Stimulated activated CD4-positive, alpha-beta T cell treated with anti-CD3 and anti-CD28 coated beads, Interleukin-4, amount 100 ng/mL, for 24 hours (primary cell): ENCODE data around the gene SLC15A3.

ENCODE experiments used
- DNase-seq: peaks from one replicate; pipeline ENCODE4 v3.0.0-alpha.2; 2020

Gene SLC15A3

DNA sequence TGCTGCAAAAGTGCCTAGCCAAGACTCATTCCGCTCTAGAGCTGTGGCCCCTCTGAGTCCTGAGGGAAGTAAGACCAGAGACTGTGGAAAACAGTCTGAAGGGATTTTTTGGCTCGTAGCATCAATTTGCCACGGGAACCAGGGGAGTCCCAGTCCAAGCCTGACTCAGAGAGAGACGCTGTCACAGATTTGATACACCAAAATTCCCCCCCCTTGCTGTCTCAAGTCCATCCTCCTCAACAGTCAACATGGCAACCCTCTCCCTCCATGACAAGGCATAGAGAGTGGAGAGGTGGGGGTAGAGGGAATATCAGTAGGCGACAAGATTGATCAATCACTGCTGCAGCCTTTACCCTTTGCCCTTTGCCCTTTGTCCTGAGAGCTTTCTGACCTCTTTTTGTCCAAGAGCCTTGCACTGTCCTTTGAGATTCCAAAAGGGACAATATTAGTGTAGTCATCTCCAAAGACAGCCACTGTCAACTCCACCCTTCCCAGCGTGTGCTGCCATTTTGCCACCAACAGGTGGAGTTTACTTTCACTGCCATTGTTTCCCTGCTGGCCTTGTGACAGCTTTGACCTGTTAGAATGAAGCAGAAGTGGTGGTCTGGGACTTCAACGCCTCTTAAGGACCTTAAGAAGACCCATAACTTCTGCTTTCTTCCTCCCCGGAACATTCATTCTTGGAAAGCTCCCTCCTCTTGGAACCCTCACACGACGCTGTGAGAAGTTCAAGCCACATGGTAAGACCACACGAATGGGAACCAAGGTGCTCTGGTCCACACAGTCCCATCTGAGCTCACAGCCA is 7.3 kb downstream of the SLC15A3 start:
- no peak for DNase-seq

DNA sequence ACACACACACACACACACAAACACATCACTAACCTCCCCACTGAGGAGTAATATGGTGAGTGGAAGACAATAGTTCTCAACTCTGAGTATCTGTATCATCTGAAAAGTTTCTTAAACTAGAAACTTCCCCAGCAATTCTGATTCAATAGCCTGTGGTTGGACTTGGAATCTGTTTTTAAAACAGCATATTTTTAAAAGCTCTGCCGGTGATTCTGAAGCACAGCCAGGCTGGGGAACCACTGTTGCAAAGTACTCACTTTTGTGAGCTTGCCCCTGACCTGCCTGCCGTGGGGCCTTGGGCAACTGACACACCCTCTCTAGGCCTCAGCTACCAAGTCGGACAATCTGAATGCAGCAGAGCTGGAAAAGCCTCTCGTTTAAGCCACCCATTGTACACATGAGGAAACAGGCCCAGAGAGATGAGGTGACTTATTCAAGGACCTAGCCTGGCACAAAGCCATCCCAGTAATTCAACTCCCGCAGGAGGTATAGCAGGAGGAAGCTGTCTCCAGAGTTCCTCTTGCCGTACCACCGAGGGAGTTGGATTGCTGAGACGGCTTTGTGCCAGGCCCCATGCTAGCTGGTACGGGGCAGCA is 8.9 kb downstream of the SLC15A3 start:
- DNase-seq = no peak

DNA sequence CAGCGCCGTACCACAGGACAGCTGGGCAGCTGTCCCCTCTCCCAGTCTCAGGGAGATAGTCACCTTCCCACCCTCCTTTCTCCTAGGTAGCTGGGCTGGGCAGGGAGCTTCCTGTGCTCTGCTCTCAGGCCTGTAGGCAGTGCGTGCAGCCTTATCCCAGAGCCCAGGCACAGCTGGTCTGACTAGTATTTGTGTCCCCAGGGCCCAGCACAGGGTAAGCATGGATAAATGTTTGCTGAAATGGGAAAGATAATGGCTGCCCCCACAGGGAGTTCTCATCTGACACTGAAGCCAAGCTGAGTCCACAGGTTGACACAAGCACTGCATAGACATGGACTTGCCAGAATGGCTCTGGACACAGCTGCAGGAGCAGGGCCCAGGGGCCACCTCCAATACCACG is 9.8 kb downstream of the SLC15A3 start:
- DNase-seq = no peak

DNA sequence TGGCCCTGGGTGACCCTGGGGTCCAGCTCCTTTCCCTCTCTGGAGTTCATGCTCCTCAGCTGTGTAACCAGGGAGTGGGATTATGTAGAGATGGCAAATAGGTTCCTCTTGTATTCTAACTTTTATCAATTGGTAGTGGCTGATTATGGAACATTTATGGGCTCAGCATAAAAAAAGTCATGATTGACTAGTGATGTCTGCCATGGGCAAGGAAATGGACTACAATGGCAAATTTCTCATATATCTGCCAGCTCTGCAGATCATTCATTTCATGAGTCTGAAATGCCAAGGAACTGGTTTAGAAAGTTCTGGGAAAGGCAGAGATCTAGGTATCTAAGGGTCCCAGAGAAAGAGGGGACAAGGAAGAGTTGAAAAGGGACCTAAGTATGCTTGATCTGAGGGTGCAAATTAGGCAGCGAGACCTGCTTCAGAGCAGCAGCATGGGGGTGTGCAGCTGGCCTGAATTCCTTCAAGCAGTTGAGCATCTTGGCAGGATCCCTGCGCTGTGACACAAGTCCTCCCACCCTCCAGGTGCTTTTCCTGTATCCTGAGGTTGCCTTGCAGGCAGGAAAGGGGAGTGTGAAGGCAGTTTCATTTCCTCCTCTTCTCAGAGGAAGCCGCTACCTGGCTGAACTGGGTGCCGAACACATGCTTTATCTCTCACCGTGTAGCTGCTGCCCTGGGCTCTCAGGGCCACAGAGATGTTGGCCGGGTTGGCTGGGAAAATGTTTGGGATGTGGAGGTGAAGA is 10.4 kb downstream of the SLC15A3 start:
- no peak for DNase-seq

DNA sequence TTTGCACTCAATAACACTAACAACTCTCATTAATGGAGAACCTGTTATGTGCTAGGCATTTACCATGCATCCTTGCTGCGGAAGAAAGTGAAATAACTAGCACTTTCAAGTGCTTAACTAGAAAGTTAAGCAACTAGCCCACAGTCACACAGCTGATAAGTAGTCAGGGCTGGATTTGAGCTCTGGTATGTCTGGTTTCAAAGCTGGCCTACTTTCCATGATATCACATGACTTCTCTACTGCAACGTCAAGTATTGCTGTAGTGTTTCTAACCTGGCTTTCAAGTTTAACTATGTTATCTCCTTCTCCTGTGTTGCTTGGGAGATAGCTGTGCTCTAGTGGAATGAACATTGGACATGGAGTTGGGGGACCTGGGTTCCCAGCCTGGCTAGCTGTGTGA is 12.1 kb downstream of the SLC15A3 start:
- DNase-seq = no peak

DNA sequence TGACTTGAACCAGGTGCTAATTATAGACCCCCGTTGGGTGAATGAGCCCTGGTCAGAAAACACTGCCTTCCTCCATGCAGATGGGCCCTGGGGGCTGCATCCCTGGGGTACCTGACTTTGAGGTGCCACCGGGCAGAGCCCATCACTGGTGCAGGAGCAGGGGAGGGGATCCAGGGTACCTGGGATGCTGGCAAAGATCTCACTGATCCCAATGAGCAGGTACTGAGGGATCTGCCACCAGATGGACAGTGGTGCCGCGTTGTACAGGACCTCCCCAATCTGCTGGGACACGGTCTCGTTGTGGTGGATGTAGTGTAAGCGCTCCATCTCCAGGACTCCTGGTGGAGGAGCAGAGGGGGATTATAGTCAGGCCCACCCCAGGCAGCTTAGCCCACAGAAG is 12.7 kb downstream of the SLC15A3 start:
- no peak for DNase-seq

DNA sequence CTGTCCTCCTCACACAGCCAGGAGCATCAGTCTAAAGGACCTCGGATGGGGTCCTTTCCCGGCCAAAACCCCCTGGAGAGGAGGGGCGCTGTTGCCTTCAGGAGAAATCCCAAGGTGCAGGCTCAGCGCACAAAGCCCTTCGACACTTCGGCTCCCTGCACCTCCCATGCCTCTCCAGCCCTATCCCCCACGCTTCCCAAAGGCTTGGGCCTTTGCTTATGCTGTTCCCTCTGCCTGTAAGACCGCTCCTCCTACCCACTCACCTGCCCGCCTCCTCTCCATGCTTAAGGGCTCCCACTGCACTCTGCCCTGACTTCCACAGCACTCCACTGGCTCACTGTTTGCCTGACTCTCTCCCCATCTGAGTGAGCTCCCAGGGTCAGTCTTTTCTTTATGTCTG is 13.5 kb downstream of the SLC15A3 start:
- no peak for DNase-seq

DNA sequence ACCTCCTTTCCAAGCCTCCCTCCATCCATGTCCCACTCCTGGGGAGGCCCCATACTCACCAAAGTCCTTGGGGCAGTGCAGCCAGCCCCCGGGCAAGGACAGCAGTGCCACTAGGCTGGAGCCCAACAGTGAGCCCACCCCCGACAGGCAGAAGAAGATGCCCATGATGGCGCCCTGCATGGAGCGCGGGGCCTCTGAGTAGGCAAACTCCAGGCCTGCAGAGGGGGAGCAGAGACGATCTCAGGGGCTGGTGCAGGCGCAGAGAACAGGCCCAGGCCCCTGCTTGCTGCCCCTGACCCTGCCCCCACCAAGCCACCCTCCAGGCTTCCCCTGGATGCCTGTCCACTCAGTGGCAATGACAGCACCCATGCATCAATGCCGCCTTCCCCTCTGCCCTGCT is 14.2 kb downstream of the SLC15A3 start:
- DNase-seq = no peak

DNA sequence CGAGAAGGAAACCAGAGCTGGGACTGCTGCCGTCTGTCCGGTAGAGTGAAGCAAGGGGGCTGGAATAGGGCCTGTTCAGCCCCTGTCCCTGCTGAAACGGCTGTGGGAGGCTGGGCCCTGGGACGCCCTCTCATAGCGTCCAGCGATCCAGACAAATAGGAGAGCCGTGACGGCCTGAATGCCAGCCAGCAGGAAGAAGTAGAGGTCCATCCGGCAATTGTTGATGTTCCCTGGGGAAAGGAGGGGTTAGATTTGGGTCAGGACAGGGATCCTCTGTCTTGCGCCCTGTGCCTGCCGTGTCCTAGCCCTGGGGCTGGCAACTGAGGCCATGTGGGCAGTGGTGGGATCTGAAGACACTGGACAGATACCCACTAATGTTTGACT is 14.8 kb downstream of the SLC15A3 start:
- DNase-seq = no peak

DNA sequence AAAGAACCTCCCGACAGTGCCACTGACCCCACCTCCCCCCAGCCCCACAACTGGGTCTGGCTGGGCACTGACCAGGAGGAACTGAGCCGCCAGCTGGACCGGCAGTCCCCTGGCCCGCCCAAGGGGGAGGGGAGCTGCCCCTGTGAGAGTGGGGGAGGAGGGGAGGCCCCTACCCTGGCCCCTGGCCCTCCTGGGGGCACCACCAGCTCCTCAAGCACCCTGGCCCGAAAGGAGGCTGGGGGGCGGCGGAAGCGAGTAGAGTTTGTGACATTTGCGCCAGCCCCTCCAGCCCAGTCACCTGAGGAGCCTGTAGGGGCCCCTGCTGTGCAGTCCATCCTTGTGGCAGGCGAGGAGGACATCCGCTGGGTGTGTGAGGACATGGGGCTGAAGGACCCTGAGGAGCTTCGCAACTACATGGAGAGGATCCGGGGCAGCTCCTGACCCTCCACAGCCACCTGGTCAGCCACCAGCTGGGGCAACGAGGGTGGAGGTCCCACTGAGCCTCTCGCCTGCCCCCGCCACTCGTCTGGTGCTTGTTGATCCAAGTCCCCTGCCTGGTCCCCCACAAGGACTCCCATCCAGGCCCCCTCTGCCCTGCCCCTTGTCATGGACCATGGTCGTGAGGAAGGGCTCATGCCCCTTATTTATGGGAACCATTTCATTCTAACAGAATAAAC is 15.4 kb downstream of the SLC15A3 start:
- DNase-seq = no peak

DNA sequence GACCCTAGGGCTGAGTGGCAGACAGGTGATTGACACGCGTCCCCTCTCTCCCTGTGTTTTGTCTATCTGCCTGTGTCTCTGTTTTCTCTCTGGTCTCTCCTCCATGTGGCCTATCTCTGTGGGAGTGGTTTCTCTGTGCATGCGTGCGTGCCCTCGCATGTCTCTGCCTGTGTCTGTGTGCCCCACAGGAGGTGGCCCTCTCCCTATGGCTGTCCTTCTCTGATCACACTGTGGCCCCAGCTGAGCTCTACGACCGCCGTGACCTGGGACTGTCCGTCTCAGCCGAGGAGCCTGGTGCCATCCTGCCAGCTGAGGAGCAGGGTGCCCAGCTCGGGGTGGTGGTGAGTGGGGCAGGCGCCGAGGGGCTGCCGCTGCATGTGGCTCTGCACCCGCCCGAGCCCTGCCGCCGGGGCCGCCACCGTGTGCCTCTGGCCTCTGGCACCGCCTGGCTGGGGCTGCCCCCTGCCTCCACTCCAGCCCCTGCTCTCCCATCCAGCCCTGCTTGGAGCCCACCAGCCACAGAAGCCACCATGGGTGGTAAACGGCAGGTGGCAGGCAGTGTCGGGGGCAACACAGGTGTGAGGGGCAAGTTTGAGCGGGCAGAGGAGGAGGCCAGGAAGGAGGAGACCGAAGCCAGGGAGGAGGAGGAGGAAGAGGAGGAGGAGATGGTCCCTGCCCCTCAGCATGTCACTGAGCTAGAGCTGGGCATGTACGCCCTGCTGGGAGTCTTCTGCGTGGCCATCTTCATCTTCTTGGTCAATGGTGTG is 16.1 kb downstream of the SLC15A3 start:
- DNase-seq = no peak

DNA sequence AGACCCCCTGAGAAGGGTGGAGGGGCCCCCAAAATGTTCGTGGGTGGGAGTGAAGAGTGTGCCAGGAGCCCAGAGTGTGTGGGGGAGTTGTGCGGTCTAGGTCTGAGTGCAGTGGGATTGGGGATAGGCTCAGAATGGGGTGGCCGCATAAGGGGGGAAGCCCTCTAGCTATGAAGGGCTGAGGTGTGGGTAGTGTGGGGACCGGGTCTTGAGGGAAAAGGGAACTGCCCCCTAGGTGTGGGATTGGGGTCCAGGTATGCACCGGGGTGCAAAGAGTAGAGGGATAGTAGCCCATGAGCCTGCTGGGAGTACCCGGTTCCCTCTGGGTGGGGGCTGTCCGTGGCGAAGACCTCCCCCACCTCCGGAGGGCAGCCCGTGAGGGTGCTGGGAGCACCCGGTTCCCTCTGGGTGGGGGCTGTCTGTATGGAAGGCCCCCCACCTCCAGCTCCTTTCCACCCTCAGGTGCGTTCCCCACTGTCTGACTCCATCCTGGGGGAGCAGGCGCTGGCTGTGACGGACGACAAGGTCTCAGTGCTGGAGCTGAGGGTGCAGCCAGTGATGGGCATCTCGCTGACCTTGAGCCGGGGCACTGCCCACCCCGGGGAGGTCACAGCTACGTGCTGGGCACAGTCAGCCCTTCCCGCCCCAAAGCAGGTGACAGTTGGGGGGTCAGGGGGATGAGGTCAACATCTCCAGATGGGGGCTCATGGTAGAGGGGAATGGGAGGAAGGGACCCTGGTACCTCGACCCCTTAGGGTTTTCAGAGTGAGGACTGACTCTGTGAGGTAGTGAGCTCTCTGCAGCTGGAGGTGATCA is 17.0 kb downstream of the SLC15A3 start:
- DNase-seq = no peak

DNA sequence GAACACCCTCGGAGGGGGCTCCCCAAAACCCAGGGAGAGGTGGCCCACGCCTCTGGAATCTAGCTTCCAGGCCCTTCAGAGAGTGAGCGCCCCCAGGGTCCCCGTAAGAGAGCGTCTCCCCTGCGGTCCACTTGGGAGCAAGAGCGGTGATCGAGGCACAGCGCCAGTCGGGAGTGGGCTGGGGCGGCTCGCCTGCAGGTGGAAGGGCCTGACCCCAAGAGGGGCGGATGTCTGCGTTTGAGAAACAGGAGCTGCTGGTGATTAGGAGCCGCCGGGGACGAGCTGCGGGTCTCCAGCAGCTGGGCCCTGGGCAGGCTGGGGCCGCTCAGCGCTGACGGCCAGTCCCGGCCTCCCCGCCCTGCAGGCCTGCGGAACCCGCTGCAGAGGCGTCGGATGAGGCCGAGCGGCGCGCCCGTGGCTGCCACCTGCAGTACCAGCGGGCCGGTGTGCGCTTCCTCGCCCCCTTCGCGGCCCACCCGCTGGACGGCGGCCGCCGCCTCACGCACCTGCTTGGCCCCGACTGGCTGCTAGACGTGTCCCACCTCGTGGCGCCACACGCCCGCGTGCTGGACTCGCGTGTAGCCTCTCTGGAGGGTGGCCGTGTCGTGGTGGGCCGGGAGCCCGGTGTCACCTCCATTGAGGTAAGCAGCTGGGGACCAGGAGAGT is 17.7 kb downstream of the SLC15A3 start:
- no peak for DNase-seq

DNA sequence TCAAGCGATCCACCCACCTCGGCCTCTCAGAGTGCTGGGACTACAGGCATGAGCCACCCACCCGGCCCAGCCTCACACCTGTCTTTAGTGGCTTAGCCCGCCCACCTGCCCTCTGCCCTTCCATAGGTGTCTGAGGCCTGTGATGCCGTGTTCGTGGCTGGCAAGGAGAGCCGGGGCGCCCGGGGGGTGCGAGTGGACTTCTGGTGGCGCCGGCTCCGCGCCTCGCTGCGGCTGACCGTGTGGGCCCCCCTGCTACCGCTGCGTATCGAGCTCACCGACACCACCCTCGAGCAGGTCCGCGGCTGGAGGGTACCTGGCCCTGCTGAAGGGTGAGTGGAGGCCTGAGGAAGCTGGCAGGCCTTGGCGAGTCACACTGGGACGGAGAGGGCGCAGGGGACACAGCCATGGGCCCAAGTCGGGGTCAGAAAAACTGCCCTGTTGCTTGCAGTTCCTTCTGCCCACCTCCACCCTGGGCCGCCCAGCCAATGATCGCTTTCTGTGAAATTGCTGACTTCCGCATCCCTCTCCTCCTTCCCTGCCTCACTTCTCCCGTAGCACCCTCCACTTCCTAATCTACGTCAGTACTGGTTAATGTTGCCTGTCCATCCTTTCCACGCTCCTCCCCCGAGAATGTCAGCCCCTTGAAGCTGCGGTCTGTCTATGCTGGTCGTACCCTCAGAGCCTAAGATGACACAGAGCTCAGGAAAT is 18.4 kb downstream of the SLC15A3 start:
- DNase-seq = no peak

DNA sequence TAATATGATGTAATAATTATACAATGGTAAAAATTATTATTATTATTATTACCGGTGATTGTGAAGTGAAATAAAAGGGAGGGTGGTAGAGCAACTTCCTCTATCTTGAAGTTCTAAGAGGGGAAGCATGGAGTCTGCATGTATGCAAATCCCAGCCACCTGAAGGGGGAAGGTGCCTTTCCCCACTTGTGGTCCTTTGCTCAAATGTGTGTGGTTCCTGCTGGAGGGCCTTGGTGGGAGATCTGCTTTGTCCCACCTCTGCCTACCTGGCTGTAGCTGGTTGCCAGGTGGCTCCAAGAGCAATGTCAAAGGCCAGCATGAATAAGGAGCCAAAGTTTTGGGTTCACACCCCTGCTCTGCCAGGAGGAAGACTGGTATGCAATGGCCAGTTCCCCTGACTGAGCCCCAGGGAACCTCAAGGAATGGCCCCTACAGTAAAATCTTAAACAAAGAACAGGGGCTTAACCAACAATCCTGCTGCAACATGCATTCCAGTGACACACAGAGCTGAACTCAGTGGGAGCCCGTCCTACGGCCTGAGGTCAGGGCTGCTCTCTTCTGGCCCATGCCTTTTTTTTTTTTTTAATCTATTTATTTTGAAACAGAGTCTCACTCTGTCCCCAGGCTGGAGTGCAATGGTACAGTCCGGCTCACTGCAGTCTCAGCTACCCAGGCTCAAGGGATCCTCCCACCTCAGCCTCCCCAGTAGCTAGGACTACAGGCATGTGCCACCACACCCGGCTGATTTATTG is 19.2 kb downstream of the SLC15A3 start:
- DNase-seq = no peak

DNA sequence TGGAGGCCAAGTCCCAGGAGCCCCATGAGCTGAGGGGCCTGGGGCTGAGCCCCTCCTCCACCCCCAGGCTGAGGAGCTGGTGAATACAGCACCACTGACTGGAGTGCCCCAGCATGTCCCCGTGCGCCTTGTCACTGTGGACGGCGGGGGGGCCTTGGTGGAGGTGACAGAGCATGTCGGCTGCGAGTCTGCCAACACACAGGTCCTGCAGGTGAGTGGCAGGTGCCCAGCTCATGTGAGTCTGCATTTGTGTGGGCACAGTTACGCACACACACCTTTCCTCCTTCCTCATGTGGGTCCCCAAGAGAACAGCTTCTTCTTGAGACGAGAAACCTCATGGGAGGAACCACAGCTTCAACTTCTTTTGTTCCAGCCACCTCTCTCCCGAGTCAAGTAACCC is 20.1 kb downstream of the SLC15A3 start:
- DNase-seq = no peak

DNA sequence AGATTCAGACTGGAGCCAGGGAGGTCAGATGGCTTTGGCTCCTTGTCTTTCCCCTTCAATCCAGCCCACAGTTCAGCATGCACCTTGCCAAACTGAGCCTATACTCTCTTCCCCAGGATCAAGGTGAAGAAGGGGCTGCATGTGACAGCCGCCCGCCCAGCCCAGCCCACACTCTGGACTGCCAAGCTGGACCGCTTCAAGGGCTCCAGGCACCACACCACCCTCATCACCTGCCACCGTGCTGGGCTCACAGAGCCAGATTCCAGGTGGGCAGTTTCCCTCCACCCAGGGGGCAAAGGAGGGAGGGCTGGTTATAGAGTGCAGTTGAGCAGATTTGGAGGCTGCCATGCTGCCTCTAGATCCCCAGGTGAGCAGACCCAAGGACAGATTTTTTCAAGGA is 21.6 kb downstream of the SLC15A3 start:
- no peak for DNase-seq

DNA sequence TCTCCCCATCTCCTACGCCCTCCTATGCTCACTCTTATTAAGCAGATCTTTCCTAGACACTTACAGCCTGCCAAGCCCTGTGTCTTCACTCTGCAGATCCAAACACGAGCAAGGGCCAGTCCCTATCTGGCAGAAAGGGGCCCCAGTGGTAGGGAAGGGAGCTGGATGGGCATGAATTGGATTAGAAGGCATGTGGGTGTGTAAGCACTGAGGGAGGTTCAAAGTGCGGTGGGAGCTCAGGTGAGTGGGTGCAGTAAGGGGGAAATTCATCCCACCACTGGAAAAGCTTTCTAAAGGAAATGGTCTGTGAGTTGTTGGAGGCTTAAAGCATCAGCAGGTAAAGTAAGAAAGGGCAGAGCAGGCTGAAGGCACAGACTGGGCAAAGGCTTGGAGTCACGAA is 22.2 kb downstream of the SLC15A3 start:
- DNase-seq = no peak

DNA sequence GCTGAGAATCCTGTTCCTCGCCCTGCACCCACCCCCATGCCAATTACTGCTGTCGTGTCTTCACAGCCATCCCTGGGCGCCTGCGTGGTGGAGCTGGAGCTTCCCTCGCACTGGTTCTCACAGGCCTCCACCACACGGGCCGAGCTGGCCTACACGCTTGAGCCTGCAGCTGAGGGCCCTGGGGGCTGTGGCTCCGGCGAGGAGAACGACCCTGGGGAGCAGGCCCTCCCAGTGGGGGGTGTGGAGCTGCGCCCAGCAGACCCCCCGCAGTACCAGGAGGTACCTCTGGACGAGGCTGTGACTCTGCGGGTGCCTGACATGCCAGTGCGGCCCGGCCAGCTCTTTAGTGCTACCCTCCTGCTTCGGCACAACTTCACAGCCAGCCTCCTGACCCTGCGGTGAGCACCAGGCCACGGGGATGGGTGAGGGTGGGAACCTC is 23.4 kb downstream of the SLC15A3 start:
- no peak for DNase-seq

DNA sequence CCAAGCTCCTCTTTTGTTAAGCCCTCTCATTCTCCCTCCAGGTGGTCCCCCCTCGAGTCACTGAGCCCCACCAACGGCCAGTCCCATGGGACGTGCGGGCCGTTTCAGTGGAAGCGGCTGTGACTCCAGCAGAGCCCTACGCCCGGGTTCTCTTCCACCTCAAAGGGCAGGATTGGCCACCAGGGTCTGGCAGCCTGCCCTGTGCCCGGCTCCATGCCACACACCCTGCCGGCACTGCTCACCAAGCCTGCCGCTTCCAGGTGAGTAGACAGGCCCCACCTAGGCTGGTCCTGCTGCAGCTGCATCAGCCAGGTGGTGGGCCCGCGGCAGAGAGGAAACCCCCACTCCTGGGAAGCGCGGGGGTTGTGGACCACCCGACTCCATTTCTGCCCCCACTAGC is 24.4 kb downstream of the SLC15A3 start:
- DNase-seq = no peak
